CD14-positive monocyte (primary cell): ENCODE results near the gene SNIP1. TPM values are rescaled to one million over a fixed set of nuclear protein-coding genes. Genes with fewer than 3 reads are reported as not detected.

Experiments used
- DNase-seq, 3 donors: peaks; one replicate each; pipeline ENCODE4 v3.0.0-alpha.2; 2011 to 2022
- H2AFZ ChIP-seq: 2 replicates; pipeline ENCODE4 v1.6.0; 2012; ENCODE audit warnings: mild to moderate bottlenecking, low read depth, low read length, inconsistent platforms; ENCODE audit not compliant: insufficient read depth, poor library complexity, severe bottlenecking
- H3K27ac ChIP-seq, 2 donors: 1 replicate in 1 of 2; 2 replicates in 1 of 2; pipeline ENCODE4 v1.5.1; 2012 to 2013; ENCODE audit warnings: low read length in 2 of 2, control low read depth in 1 of 2, inconsistent platforms in 1 of 2, low read depth in 1 of 2, mild to moderate bottlenecking in 1 of 2
- H3K27me3 ChIP-seq, 2 donors: one replicate each; pipeline versions ENCODE4 v1.6.0 to v1.6.1; 2011 to 2013; ENCODE audit warnings: low read length in 2 of 2; ENCODE audit not compliant: control insufficient read depth in 2 of 2, insufficient read depth in 2 of 2
- H3K36me3 ChIP-seq, 2 donors: replicated peaks in 1 of 2; 1 replicate in 1 of 2; 2 replicates in 1 of 2; pipeline versions ENCODE4 v1.5.1 to v1.6.1; 2012 to 2013; ENCODE audit warnings: low read length in 2 of 2, control low read depth in 1 of 2, inconsistent platforms in 1 of 2, mild to moderate bottlenecking in 1 of 2; ENCODE audit not compliant: insufficient read depth in 2 of 2, control insufficient read depth in 1 of 2
- H3K4me1 ChIP-seq, 2 donors: 1 replicate in 1 of 2; 2 replicates in 1 of 2; pipeline versions ENCODE4 v1.5.1 to v1.6.1; 2012 to 2013; ENCODE audit warnings: low read length in 2 of 2, control low read depth in 1 of 2, inconsistent platforms in 1 of 2, mild to moderate bottlenecking in 1 of 2, moderate library complexity in 1 of 2; ENCODE audit not compliant: insufficient read depth in 2 of 2, control insufficient read depth in 1 of 2
- H3K4me2 ChIP-seq: replicated peaks from 2 replicates; pipeline ENCODE3; 2012; ENCODE audit warnings: low read length, moderate library complexity, mild to moderate bottlenecking; ENCODE audit not compliant: poor library complexity, severe bottlenecking; ENCODE audit errors: extremely low read depth
- H3K4me3 ChIP-seq, 3 experiments: fragments of 200-600 bp in 1 of 3; sonication (generic) in 1 of 3; replicated peaks in 1 of 3; 1 replicate in 2 of 3; 2 replicates in 1 of 3; pipeline ENCODE4 v1.5.1; 2011 to 2013; ENCODE audit warnings: low read length in 3 of 3, mild to moderate bottlenecking in 3 of 3, control low read depth in 2 of 3, low read depth in 2 of 3, inconsistent platforms in 1 of 3, moderate library complexity in 1 of 3
- H3K79me2 ChIP-seq: 2 replicates; pipeline ENCODE4 v1.6.0; 2012; ENCODE audit warnings: mild to moderate bottlenecking, control low read depth, inconsistent platforms, low read length, moderate library complexity; ENCODE audit not compliant: insufficient read depth
- H3K9ac ChIP-seq: 2 replicates; pipeline ENCODE4 v1.6.0; 2017; ENCODE audit warnings: low read length, mild to moderate bottlenecking; ENCODE audit not compliant: insufficient read depth, poor library complexity, severe bottlenecking
- H3K9me3 ChIP-seq, 2 donors: replicated peaks in 1 of 2; 1 replicate in 1 of 2; 2 replicates in 1 of 2; pipeline versions ENCODE4 v1.5.1 to v1.6.1; 2012 to 2013; ENCODE audit warnings: low read length in 2 of 2, control low read depth in 1 of 2; ENCODE audit not compliant: control insufficient read depth in 1 of 2, insufficient read depth in 1 of 2
- H4K20me1 ChIP-seq: 2 replicates; pipeline ENCODE4 v1.6.0; 2012; ENCODE audit warnings: mild to moderate bottlenecking, low read length, control low read depth, moderate library complexity; ENCODE audit not compliant: insufficient read depth
- H3K27ac Mint-ChIP-seq, 7 donors: one replicate each; pipeline ENCODE4 v1.8.0; 2020; ENCODE audit warnings: mild to moderate bottlenecking in 7 of 7, mixed read lengths in 7 of 7, moderate library complexity in 6 of 7, inconsistent platforms in 2 of 7
- H3K27me3 Mint-ChIP-seq, 3 donors: one replicate each; pipeline ENCODE4 v1.8.0; 2021 to 2022; ENCODE audit warnings: low read depth in 3 of 3, mild to moderate bottlenecking in 3 of 3, mixed read lengths in 3 of 3, moderate library complexity in 3 of 3, inconsistent platforms in 1 of 3
- H3K36me3 Mint-ChIP-seq, 2 donors: one replicate each; pipeline ENCODE4 v1.8.0; 2020; ENCODE audit warnings: mixed read lengths in 2 of 2, inconsistent platforms in 1 of 2, mild to moderate bottlenecking in 1 of 2
- H3K4me1 Mint-ChIP-seq: one replicate; pipeline ENCODE4 v1.8.0; 2020; ENCODE audit warnings: mild to moderate bottlenecking, mixed read lengths
- H3K4me3 Mint-ChIP-seq, 2 donors: one replicate each; pipeline ENCODE4 v1.8.0; 2020; ENCODE audit warnings: mild to moderate bottlenecking in 2 of 2, mixed read lengths in 2 of 2, moderate library complexity in 1 of 2
- H3K9me3 Mint-ChIP-seq, 7 donors: one replicate each; pipeline ENCODE4 v1.8.0; 2020 to 2022; ENCODE audit warnings: mixed read lengths in 7 of 7, mild to moderate bottlenecking in 6 of 7, moderate library complexity in 6 of 7, inconsistent platforms in 2 of 7
- CTCF ChIP-seq: fragments of 200-600 bp; IDR thresholded peaks from one replicate; pipeline ENCODE4 v1.8.0; 2022; ENCODE audit warnings: antibody characterized with exemption, mild to moderate bottlenecking
- WGBS: methylation state at CpG from one replicate; pipeline ENCODE4 v1.1.5; 2013; ENCODE audit warnings: missing lambda C conversion rate; ENCODE audit not compliant: insufficient coverage; 5-methylcytosine and 5-hydroxymethylcytosine counted together
- intact Hi-C, 2 donors: fragments of 100-400 bp; cut with micrococcal nuclease; formaldehyde crosslinking; loops; one replicate each; pipeline versions ENCODE4 v1.15.0 to v1.15.1; 2023
- polyA plus RNA-seq, 3 donors: library from polyadenylated mRNA; depleted of rRNA in 1 of 3; unstranded in 2 of 3; stranded (reverse) in 1 of 3; fragments of 300-500 nt in 2 of 3; fragments of >200 nt in 1 of 3; fragmentation: Illumina TruSeq in 2 of 3; gene quantifications; 1 replicate in 2 of 3; 2 replicates in 1 of 3; pipeline ENCODE4 v1.2.3, GENCODE V29; 2012 to 2021

SNIP1 gene
- polyA plus RNA-seq, 3 donors, result 1.6 to 6.8 (median 3.3) TPM

DNA sequence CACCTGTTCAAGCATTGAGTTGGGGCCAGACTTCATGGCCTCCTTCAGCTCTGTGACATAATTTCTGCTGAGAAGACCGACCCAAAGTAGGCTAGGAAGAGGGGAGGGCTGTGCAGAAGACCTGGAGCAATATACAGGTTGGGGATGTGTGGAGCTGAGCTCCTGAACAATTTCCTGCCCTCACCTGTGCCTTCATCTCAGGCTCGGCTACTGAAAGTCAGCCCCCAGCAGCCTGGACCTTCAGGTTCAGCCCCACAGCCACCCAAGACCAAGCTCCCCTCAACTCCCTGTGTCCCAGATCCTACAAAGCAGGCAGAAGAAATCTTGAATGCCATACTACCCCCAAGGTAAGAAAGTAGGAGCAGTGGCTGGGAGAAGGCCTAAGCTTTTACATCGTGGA is 3.3 kb upstream of the SNIP1 start:
- Histone ChIP-seq H3K27ac (no peak overlapping the region), H3K79me2 (peaks cover 17% of the 10 kb centered on the region), H3K4me3 (no peak overlapping the region), H3K27me3 (no peaks in the 10 kb centered on the region), H3K4me1 (peaks cover 11 to 24% of the 10 kb centered on the region in 2 donors), H3K36me3 (peaks cover 0 to 10% of the 10 kb centered on the region in 2 donors), H3K9ac (no peak overlapping the region), H3K4me2 (no peak overlapping the region), H2AFZ (peak overlapping the region; percentile 71), H3K9me3 (no peaks in the 10 kb centered on the region), H4K20me1 (no peaks in the 10 kb centered on the region)
- intact Hi-C loops, result loop anchor here (5.0 to 10.0 kb wide), 3 partner anchors 40 to 457 kb away; partner anchors contain the start of genes GNL2 (in 1 of the 2) and UTP11 (in 1 of the 2)
- WGBS, result 100% methylated on average over 1 of the region's 3 CpGs
- H3K27me3 Mint-ChIP-seq, result no peaks in the 10 kb centered on the region
- peaks cover 0 to 9% (median 0%) of the 10 kb centered on the region in 7 donors for H3K9me3 Mint-ChIP-seq
- no peak for DNase-seq
- TF ChIP-seq CTCF, result no peak
- H3K27ac Mint-ChIP-seq, result peak overlapping the region in 2 of 7 donors; percentile 12 to 34
- H3K36me3 Mint-ChIP-seq, result peaks cover 6 to 8% of the 10 kb centered on the region in 2 donors
- H3K4me1 Mint-ChIP-seq, result peaks cover 21% of the 10 kb centered on the region
- H3K4me3 Mint-ChIP-seq, result no peak overlapping the region

DNA sequence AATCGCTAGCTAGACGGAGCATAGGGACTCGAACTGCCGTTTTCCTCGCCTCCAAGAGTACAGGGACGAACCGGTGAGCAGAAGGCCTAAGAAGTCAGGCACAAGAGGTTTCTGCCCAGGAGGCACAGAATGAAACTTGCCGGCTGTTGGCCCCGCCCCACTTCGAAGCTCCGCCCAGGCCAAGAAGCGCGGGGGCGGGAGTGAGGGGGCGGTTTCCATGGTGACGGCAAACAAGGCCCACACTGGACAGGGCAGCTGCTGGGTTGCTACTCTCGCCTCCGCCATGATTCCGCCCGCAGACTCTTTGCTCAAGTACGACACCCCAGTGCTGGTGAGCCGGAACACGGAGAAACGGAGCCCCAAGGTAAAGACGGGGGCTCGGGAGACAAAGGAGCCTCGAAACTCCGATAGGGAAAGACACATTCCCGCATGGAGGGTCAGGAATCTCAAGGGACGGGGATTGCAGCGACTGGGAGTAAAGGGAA is 2.7 kb upstream of the SNIP1 start, which contains the start of gene DNALI1:
DNALI1 (plus strand) TSS at position 229 of the 485 bp plus-strand sequence; CDS start at position 284, 55 bp downstream.
- H3K9ac ChIP-seq, result peak within 1 kb of the TSS; percentile 34
- 39% methylated on average over 31 of the region's 31 CpGs for WGBS
- H4K20me1 ChIP-seq, result no peaks in the 10 kb centered on the region
- no peaks in the 10 kb centered on the region for H3K27me3 ChIP-seq
- H3K79me2 ChIP-seq, result peaks cover 23% of the 10 kb centered on the region
- Mint-ChIP-seq H3K4me1 (peaks cover 21% of the 10 kb centered on the region), H3K27ac (peak within 1 kb of the TSS in 3 of 7 donors; percentile 12 to 34 (median 13)), H3K4me3 (peak within 1 kb of the TSS; percentile 45 to 72), H3K27me3 (no peaks in the 10 kb centered on the region), H3K36me3 (peaks cover 11% of the 10 kb centered on the region in 2 donors), H3K9me3 (peaks cover 0 to 7% (median 0%) of the 10 kb centered on the region in 7 donors)
- peaks cover 0 to 10% of the 10 kb centered on the region in 2 donors for H3K36me3 ChIP-seq
- no peak for TF ChIP-seq CTCF
- peak within 1 kb of the TSS; percentile 22 for H3K4me2 ChIP-seq
- peaks cover 11 to 26% of the 10 kb centered on the region in 2 donors for H3K4me1 ChIP-seq
- intact Hi-C loops, result loop anchor here (5.0 to 10.0 kb wide), 3 partner anchors 41 to 458 kb away; partner anchors contain the start of genes GNL2 (in 1 of the 2) and UTP11 (in 1 of the 2)
- peak within 1 kb of the TSS; percentile 71 for H2AFZ ChIP-seq
- no peaks in the 10 kb centered on the region for H3K9me3 ChIP-seq
- DNase-seq, result peak; percentile 8 to 40 (median 21)
- no peak within 1 kb of the TSS for H3K27ac ChIP-seq
- H3K4me3 ChIP-seq, result no peak within 1 kb of the TSS
